Keratinocyte (primary cell): ENCODE data around the gene XRCC2. TPM values are rescaled to one million over a fixed set of nuclear protein-coding genes. Genes with fewer than 3 reads are reported as not detected.

Source experiments
- DNase-seq: peaks from one replicate; pipeline ENCODE4 v3.0.0-alpha.2; 2011; ENCODE audit warnings: low read depth, missing footprints, low spot score
- FAIRE-seq: peaks from 2 replicates; lab custom pipeline; 2011; peaks lifted over from hg19 to GRCh38; lab: Jason Lieb, UNC
- H2AFZ ChIP-seq: 2 replicates; pipeline ENCODE4 v1.6.0; 2012; ENCODE audit warnings: low read length, control low read depth, inconsistent platforms; ENCODE audit not compliant: control insufficient read depth
- H3K27ac ChIP-seq: 2 replicates; pipeline ENCODE4 v1.5.1; 2011; ENCODE audit warnings: low read length; ENCODE audit not compliant: control insufficient read depth, insufficient read depth
- H3K27me3 ChIP-seq: 3 replicates; pipeline ENCODE4 v1.6.0; 2011; ENCODE audit warnings: low read length; ENCODE audit not compliant: control insufficient read depth, insufficient read depth; ENCODE audit errors: extremely low read depth
- H3K36me3 ChIP-seq, 2 experiments: 2 replicates in 1 of 2; 3 replicates in 1 of 2; pipeline ENCODE4 v1.5.1; 2011; ENCODE audit warnings: low read length in 2 of 2, mild to moderate bottlenecking in 1 of 2; ENCODE audit not compliant: control insufficient read depth in 2 of 2, insufficient read depth in 2 of 2; ENCODE audit errors: extremely low read depth in 1 of 2
- H3K4me1 ChIP-seq: 3 replicates; pipeline ENCODE4 v1.5.1; 2011; ENCODE audit warnings: low read length; ENCODE audit not compliant: control insufficient read depth, insufficient read depth; ENCODE audit errors: extremely low read depth
- H3K4me2 ChIP-seq: 3 replicates; pipeline ENCODE4 v1.6.0; 2011; ENCODE audit warnings: low read depth, low read length; ENCODE audit not compliant: control insufficient read depth, insufficient read depth; ENCODE audit errors: extremely low read depth
- H3K4me3 ChIP-seq, 3 experiments: fragments of 200-600 bp in 1 of 3; sonication (generic) in 1 of 3; 2 replicates in 2 of 3; 3 replicates in 1 of 3; pipeline ENCODE4 v1.5.1; 2011 to 2016; ENCODE audit warnings: low read length in 3 of 3, mild to moderate bottlenecking in 3 of 3, control low read depth in 2 of 3, inconsistent platforms in 1 of 3, low read depth in 1 of 3, mixed read lengths in 1 of 3, mixed run types in 1 of 3, moderate library complexity in 1 of 3; ENCODE audit not compliant: control insufficient read depth in 2 of 3, insufficient read depth in 2 of 3; ENCODE audit errors: extremely low read depth in 1 of 3
- H3K79me2 ChIP-seq: 2 replicates; pipeline ENCODE4 v1.6.0; 2012; ENCODE audit warnings: low read length; ENCODE audit not compliant: control insufficient read depth, insufficient read depth
- H3K9ac ChIP-seq: 3 replicates; pipeline ENCODE4 v1.6.0; 2011; ENCODE audit warnings: low read length; ENCODE audit not compliant: control insufficient read depth, insufficient read depth; ENCODE audit errors: extremely low read depth
- H3K9me1 ChIP-seq: 3 replicates; pipeline ENCODE4 v1.6.0; 2011; ENCODE audit warnings: low read length; ENCODE audit not compliant: control insufficient read depth, insufficient read depth; ENCODE audit errors: extremely low read depth
- H3K9me3 ChIP-seq: 2 replicates; pipeline ENCODE4 v1.5.1; 2012; ENCODE audit warnings: low read depth, low read length; ENCODE audit not compliant: control insufficient read depth
- H4K20me1 ChIP-seq: 3 replicates; pipeline ENCODE4 v1.6.0; 2011; ENCODE audit warnings: low read length; ENCODE audit not compliant: control insufficient read depth, insufficient read depth; ENCODE audit errors: extremely low read depth
- EZH2 ChIP-seq: IDR thresholded peaks from one replicate; pipeline ENCODE4 v1.6.1; 2012; ENCODE audit warnings: inconsistent platforms, mild to moderate bottlenecking, low read length, moderate library complexity
- dilution Hi-C: fragments of 300-500 bp; cut with MboI; formaldehyde crosslinking; loops from one replicate; pipeline ENCODE4 v1.7.0; 2020; ENCODE audit warnings: low sequenced_read_pairs; ENCODE audit not compliant: extremely low pct_ligation_motif_present
- polyA plus RNA-seq, 5 experiments: library from polyadenylated mRNA; depleted of rRNA in 3 of 5; stranded (reverse) in 3 of 5; stranded (forward) in 1 of 5; unstranded in 1 of 5; fragments of >200 nt; gene quantifications; 1 replicate in 1 of 5; 2 replicates in 3 of 5; 3 replicates in 1 of 5; pipeline versions ENCODE4 v1.2.1 to v1.2.3, GENCODE V29; 2011 to 2012; ENCODE audit warnings: missing spikeins in 2 of 5, low read depth in 1 of 5, low replicate concordance in 1 of 5
- TF ChIP-seq, protein P1 (sequence below), 3 experiments: IDR thresholded peaks in 1 of 3; conservative IDR thresholded peaks in 1 of 3; optimal IDR thresholded peaks in 1 of 3; 2 replicates in 2 of 3; 3 replicates in 1 of 3; pipeline versions ENCODE3 to v1.5.1; 2011; ENCODE audit warnings: low read length in 3 of 3, mild to moderate bottlenecking in 3 of 3, moderate library complexity in 2 of 3, control low read depth in 1 of 3, inconsistent platforms in 1 of 3; ENCODE audit not compliant: insufficient read depth in 2 of 3; ENCODE audit errors: extremely low read depth in 1 of 3

Gene XRCC2
- polyA plus RNA-seq, 1 donor (not counting 4 experiments of a cell fraction or from before 2014, with no cell fraction given) = 3.8 TPM

DNA sequence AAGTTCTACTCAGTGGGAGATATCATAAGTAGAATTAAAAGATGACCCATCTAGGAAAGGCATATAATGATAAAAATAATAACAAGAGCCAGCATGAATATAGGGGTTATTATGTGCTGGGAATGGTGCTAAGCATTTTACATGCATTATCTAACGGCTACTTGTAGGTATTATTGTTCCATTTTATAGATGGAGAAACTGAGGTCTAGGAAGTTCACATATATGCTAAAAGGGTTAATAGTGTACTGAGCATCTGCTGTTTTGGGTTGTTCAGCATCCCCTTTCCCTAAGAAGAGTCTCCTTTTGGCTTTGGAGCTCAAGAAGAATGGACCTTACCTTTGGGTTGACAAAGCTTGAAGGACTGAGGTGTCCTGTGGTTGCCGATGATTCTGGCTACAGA, 68.9 kb downstream of the XRCC2 start:
- Histone ChIP-seq H3K4me1 (no peaks in the 10 kb centered on the region), H3K79me2 (no peaks in the 10 kb centered on the region), H3K4me3 (no peak overlapping the region), H3K4me2 (no peak overlapping the region), H3K9me3 (no peaks in the 10 kb centered on the region), H2AFZ (no peak overlapping the region), H3K27me3 (no peaks in the 10 kb centered on the region), H3K9me1 (no peaks in the 10 kb centered on the region), H3K27ac (no peak overlapping the region), H3K36me3 (no peaks in the 10 kb centered on the region), H3K9ac (no peak overlapping the region), H4K20me1 (no peaks in the 10 kb centered on the region)
- DNase-seq (no peak), FAIRE-seq (no peak)
- dilution Hi-C loops = no loop called here
- TF ChIP-seq, protein P1, sequence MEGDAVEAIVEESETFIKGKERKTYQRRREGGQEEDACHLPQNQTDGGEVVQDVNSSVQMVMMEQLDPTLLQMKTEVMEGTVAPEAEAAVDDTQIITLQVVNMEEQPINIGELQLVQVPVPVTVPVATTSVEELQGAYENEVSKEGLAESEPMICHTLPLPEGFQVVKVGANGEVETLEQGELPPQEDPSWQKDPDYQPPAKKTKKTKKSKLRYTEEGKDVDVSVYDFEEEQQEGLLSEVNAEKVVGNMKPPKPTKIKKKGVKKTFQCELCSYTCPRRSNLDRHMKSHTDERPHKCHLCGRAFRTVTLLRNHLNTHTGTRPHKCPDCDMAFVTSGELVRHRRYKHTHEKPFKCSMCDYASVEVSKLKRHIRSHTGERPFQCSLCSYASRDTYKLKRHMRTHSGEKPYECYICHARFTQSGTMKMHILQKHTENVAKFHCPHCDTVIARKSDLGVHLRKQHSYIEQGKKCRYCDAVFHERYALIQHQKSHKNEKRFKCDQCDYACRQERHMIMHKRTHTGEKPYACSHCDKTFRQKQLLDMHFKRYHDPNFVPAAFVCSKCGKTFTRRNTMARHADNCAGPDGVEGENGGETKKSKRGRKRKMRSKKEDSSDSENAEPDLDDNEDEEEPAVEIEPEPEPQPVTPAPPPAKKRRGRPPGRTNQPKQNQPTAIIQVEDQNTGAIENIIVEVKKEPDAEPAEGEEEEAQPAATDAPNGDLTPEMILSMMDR (optimal IDR thresholded peaks at IDR 0.05 in 1 of 3, IDR thresholded peaks at IDR 0.05 in 1 of 3, conservative IDR thresholded peaks at IDR 0.05 in 1 of 3; ENCODE audit: extremely low read depth in 1 of 3, insufficient read depth in 2 of 3, low read length in 3 of 3) = no peak
- no peak for TF ChIP-seq EZH2

DNA sequence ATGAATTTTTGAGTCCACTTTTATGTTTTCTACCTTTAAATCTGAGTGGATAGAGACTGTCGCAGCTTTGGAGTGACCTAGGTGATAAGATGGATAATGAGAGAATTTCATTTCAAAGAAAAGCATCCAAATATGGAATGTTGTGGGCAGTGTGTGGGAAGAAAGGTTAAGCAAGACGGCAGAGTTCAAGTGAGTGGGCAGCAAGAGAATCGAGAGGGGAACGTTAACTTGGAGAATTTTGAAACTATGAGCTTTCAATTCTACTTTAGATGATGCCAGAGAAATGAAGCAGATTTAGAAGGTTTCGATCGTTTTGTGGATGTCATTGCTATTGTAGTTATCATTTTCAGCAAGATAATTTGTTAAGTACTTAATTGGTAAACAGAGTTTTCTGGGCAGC, 73.0 kb downstream of the XRCC2 start:
- no peak overlapping the region for H3K4me2 ChIP-seq
- no peak overlapping the region for H2AFZ ChIP-seq
- dilution Hi-C loops = no loop called here

More for the DNA sequence above, 73.0 kb downstream of the XRCC2 start:
- no peaks in the 10 kb centered on the region for H3K9me1 ChIP-seq
- no peaks in the 10 kb centered on the region for H3K36me3 ChIP-seq
- TF ChIP-seq, protein P1 (optimal IDR thresholded peaks at IDR 0.05 in 1 of 3, IDR thresholded peaks at IDR 0.05 in 1 of 3, conservative IDR thresholded peaks at IDR 0.05 in 1 of 3; ENCODE audit: extremely low read depth in 1 of 3, insufficient read depth in 2 of 3, low read length in 3 of 3) = no peak
- no peak for TF ChIP-seq EZH2
- H3K4me3 ChIP-seq = no peak overlapping the region
- H3K27ac ChIP-seq = no peak overlapping the region
- FAIRE-seq (no peak), DNase-seq (no peak)
- H3K4me1 ChIP-seq = no peaks in the 10 kb centered on the region
- no peak overlapping the region for H3K9ac ChIP-seq
- no peaks in the 10 kb centered on the region for H3K27me3 ChIP-seq
- H3K9me3 ChIP-seq = no peaks in the 10 kb centered on the region
- H4K20me1 ChIP-seq = no peaks in the 10 kb centered on the region
- H3K79me2 ChIP-seq = no peaks in the 10 kb centered on the region
